A204.1 (cell line): Measurements from ENCODE around the gene LINGO4.

Experiments
- FAIRE-seq: peaks from 2 replicates; lab custom pipeline; 2012; peaks lifted over from hg19 to GRCh38; lab: Jason Lieb, UNC

The LINGO4 gene, protein sequence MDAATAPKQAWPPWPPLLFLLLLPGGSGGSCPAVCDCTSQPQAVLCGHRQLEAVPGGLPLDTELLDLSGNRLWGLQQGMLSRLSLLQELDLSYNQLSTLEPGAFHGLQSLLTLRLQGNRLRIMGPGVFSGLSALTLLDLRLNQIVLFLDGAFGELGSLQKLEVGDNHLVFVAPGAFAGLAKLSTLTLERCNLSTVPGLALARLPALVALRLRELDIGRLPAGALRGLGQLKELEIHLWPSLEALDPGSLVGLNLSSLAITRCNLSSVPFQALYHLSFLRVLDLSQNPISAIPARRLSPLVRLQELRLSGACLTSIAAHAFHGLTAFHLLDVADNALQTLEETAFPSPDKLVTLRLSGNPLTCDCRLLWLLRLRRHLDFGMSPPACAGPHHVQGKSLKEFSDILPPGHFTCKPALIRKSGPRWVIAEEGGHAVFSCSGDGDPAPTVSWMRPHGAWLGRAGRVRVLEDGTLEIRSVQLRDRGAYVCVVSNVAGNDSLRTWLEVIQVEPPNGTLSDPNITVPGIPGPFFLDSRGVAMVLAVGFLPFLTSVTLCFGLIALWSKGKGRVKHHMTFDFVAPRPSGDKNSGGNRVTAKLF

DNA sequence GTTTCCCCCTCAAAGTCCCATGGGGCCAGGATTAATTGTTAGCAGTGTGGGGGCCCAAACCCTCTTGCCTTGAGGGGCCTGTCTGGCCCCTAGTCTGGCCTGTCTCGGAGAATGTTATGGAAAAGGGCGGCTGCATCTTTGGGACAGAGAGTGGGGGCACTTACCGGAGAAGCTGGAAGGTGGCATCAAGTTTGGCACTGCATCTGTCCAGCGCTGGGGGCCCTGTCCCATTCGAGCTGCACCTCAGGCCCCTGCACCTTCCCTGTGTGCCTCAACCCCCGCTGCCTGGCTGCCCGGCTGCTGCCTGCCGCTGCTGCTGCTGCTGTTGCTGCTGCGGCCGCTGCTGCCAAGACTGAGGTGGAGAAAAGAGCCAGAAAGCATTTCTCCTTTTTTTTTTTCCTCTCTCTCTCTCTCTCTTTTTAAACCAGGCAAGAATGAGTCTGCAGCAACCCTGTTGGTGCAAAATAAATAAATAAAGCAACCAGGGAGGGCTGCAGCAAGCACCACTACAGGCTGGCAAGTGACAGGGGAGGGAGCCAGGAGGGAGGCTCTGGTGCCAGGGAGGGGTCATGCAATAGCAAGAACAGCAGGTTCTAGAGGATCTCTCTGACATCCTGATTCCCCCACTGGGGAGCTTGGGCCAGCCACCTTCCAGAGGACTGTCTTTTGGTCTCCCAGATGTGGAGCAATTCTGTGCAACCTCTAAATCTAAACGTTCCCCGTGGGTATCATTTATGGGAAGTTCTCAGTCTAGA is at the start of gene LINGO4:
LINGO4 (minus strand) TSS at position 354 of the 755 bp plus-strand sequence. CDS start 2,715 bp downstream, outside the sequence.
- no peak for FAIRE-seq

DNA sequence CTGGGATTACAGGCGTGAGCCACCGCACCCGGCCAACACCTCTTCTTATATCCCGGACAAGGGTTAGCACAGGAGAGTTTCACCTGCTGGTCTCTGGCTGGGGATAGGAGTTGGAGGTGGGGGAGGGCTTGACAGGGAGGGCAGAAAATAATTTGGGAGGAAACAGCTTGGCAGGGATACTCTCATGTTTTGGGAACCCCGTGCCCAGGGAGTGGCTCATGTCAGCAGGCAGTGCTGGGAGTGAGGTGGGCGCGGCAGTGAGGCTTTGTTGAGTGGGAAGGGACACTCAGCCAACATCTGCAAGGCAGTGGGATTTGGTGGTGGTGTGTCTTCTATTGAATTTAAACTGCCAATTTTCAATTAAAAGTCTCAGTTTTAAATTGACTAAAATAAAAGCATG is 49.4 kb upstream of the LINGO4 start:
- no peak for FAIRE-seq

DNA sequence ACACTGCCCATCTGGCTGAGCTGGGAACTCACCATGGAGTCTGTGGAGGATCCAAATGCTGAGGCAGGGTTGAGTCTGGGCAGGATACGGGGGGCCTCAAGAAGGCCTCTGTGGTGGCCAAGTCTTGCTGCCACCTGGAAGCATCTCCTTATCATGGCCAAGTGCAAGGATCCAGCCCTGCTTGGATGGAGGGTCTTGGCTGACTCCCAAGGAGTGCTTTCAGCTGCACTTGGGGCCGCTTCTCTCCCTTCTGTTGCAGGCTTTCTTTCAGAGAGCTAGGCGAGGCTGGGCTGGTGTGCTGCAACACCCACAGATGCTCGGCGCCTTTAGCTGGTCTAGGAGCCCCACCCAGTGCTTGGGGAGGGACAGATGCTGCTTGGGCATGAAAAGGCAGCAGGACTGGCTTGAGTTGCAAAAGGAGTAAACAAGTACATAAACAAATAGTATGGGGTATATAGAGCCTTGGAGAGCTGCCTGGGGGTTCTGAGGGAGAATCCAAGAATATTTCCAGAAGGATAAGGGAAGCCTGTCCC is 48.3 kb upstream of the LINGO4 start, which contains the start of gene THEM5:
THEM5 (minus strand) TSS at position 302 of the 533 bp plus-strand sequence; CDS start at position 155, 147 bp downstream.
- no peak for FAIRE-seq

DNA sequence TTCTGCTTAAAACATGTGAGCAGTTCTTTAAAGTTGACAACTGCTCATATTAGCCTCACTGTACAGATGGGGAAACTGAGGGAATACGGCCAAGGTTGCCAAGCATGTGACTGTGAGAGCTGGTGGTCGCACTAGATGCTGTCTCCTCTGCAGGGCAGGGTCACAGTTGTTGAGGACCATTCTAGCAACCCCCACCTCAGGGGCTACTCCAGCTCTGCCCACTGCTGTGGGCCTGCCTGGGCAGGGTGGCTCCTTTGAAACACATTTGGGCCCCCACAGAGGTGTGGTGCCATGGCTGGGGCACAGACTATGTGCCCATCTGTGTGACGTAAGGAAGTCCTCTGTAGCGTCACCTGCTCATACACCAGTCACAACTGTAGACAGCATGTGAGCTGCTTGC is 47.5 kb upstream of the LINGO4 start:
- FAIRE-seq, result no peak

DNA sequence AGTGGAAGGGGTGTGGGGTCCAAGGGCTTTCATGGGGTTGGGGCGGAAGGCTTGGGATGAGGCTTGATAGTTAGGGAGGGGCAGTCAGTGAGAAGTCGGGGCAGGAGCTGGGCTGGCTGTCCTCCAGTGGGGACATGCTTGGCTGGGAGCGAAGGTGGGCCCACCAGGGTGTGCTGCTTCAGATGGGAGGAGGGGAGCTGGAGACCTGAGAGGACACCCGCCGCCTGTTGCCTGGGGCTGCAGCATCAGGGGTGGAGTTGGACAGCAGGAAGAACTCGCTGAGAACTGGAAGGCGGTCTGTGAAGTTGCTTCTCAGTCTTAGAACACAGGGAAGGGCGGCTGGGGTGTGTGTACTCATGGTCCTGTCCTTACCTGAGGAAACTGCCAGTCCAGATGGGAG is 46.7 kb upstream of the LINGO4 start:
- FAIRE-seq, result no peak

DNA sequence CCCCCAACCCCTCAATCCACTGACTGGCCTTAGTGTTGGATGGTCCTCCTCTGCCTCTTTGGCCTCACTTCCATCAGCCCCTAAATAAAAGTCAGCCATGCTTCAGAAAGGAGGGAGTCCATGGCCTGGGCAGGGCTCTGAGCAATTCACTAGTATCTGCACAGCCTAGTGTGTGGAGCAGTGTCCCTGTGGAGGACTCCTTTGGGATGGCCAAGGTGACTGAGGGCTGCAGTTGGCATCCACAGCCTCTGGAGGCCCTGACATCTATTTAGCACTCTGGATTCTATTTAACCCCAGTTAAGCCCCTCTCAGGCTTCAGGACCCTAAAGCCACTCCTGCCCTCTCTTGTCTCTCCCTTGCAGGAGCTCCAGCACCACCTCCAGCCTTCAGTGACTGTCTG is 44.7 kb upstream of the LINGO4 start:
- FAIRE-seq, result no peak

DNA sequence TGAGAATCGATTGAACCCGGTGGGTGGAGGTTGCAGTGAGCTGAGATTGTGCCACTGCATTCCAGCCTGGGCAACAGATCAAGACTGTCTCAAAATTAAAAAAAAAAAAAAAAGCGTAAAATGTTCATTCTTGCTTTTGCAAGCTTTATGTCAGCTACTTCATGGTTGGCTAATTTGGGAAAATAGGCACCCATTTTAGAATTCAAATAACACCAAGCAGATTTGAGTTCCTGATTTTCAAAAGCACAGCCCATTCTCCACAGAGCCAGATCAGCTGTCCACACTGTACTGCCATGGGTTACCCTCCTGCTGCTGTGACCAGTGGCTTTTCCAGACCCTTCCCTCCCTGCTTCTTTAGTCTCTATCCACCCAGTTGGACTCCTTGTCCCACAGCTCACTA is 43.9 kb upstream of the LINGO4 start:
- FAIRE-seq, result no peak

DNA sequence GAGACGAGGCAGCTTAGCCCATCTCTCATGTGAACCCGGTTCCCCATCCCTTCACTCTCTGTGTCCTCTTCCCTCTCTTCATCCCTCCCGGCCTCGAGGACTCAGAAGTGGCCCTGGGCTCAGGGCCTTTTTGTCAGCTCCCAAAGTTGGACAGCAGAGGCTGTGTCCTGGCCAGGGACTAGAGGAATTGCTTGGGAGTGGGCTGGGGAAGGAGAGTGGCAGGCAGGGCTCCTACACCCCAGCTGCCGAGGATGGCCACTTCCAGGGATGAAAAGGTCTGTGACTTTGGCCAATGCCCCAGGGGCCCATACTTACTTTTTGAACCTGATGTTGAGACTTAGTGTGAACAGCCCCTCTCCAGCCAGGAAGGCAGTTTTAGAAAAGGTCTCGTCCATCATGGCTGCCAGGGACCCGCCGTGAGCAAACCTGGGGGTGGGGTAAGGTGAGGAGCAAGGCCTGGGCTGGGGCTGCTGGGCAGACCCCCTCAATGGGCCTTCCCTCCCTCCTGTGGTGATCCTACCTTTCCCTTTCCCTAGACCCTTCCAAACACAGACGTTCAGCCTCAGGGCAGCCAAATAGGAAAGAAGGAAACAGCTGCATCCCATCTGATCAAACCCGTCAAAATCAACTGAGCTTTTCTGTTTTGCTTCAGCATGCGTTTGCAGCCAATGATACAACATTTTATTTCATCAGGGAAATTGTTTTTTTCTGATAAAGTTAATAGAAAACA is 42.8 kb upstream of the LINGO4 start:
- no peak for FAIRE-seq

DNA sequence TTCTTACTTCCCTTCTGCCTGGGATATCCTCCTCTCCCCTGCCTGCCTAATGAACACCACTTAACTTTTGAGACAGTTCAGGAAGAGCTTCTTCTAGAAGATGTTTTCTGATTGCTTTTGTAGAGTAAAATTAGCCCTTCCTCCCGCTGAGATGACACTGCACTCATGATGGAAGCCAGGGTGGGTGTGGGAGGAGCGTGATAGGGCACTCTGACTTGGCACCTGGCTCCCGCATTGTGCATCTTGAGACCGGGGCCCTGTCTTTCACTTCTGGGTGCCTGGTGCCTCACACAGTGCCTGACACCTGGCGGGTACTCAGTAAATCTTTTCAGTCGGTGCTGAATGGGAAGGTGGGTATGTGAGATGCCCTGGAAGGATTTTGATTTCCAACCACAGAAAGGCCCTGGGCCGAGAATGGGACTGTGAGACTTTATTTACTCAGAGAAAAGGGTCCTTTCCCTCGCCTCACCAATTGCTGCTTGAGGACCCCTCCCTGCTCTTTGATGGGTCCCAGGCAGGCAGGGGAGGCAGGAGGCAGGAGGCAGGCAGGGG is 41.5 kb upstream of the LINGO4 start:
- FAIRE-seq, result no peak

DNA sequence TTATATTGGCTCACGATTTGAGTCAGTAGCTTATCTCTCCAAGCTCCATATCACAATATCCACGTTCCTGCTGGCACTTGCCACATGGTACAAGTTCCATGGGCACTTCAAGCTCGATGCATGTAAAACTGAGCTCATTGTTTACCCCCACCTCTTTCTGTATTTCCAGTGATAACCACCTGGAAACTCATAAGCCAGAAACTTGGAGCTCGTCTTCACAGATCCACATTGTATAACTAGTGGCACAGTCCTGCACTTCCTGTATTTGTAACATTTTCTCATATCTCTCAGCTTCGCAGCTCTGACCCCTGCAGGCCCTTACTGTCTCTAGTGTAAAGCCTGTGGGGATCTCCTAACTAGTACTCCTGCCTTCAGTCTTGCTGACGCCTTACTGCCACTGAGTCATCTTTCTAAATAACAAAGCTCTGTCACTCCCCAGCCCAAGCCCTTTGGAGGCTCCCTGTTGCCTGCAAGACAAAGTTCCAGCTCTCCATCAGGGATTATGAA is 40.9 kb upstream of the LINGO4 start:
- FAIRE-seq, result no peak

DNA sequence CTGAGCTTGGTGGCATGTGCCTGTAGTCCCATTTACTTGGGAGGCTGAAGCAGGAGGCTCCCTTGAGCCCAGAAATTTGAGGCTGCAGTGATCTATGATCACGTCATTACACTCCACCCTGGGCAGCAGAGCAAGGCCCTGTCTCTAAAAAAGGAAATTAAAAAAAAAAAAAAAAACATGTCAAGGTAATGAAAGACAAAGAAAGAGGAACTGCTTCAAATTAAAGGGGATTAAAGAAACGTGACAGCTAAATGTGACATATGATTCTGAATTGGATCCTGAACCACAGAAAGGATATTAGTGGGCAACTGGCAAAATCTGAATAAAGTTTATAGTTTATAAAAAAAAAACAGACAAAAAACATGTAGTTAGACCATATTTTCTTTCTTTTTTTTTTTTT is 38.2 kb upstream of the LINGO4 start:
- no peak for FAIRE-seq

DNA sequence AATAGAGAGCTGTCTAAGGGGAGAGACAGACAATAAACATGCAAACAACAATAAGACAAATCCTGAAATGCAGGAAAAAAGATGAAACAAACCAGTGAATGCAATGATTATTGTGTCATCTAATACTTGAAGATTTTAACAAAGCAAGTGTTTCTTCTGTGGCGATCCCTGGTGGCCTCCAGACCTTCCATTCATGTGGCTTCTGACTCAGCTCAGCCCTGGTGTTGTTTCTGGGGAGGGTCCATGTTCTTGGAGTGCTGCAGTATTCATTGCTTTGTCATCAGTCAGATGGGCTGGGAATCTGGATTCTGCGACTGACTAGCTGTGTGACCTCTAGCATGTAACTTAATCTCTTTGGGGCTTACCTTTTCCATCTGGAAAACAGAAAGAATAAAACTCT is 35.9 kb upstream of the LINGO4 start:
- no peak for FAIRE-seq

DNA sequence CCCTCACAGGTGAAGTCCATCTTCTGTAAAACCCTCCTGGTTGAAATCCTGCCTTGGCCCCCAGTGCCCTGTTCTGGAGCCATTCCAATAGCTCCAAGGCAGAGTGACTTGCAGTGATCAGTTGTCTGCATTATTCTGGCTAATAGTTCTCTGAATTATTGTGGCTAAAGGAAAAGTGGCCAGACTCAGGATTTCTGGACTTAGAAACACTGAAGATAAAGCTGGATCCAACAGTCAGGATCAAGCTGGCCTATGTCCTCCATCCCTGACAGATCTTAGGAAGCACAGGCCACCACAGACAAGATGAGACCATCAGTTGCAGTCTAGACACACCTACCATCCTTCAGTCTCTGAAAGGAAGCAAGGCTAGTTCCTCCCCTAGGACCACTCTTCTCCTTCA is 35.2 kb upstream of the LINGO4 start:
- FAIRE-seq, result no peak

DNA sequence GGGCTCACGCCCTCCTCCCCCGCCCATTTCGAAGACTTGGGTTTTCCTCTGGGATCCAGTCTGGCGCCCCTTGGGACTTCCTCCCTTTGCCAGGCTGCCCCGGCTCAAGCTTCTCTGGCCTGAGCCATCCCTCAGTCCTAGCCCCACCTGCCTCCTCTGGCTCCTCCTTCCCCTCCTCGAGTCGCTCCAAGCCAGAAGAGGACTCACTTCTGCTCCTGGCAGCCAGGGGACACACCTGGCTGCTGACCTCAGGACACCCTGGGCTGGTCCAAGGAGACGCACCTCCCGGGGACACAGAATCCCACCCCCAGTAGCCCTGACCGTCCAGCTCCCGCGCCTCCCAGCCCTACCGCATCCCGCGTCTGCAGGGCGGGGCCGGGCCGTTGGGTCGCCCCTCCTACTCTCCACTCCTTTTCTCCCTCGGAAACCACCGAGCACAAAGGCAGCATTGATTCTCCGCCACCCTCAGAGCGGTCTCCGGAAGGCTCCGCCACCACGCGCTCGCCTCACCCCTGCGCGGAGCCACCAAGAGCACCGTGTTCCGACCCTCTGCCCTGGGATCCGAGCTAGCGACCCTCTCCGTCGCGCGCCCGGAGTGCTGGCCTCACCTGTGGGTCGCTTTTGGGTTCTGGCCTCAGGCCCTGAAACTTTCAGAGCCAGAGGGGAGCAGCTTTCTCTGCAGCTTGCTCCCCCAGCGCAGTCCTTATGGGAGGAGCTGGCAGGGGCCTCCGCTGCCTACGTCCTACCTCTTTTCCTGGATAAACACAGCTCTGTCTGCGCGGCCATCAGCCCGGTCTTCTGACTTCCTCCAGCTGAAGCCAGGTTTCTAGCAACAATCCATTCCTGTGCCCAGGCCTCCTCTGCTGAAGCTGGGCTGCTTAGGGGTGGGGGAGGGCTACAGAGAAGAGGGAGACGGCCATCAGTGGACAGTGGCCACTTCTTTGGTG is 34.5 kb upstream of the LINGO4 start, which contains the start of gene C2CD4D:
C2CD4D (minus strand) TSS at position 364 of the 947 bp plus-strand sequence. CDS start 831 bp downstream, outside the sequence.
- FAIRE-seq, result no peak

DNA sequence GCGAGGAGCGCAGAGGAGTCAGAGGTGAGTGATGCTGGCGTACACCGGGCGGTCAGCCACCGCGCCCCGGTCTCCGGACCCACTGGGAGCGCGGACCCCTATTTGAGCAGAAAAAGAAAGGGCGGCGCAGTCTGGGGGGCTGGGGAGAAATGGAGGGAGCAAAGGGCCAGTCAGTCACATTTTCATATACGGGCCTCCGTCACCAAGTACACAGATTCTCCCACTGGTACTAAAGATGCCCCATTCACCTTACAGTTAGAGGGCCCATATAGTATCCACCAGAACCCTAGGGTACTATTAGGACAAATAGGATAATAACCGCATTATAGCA is 33.8 kb upstream of the LINGO4 start:
- FAIRE-seq, result no peak

DNA sequence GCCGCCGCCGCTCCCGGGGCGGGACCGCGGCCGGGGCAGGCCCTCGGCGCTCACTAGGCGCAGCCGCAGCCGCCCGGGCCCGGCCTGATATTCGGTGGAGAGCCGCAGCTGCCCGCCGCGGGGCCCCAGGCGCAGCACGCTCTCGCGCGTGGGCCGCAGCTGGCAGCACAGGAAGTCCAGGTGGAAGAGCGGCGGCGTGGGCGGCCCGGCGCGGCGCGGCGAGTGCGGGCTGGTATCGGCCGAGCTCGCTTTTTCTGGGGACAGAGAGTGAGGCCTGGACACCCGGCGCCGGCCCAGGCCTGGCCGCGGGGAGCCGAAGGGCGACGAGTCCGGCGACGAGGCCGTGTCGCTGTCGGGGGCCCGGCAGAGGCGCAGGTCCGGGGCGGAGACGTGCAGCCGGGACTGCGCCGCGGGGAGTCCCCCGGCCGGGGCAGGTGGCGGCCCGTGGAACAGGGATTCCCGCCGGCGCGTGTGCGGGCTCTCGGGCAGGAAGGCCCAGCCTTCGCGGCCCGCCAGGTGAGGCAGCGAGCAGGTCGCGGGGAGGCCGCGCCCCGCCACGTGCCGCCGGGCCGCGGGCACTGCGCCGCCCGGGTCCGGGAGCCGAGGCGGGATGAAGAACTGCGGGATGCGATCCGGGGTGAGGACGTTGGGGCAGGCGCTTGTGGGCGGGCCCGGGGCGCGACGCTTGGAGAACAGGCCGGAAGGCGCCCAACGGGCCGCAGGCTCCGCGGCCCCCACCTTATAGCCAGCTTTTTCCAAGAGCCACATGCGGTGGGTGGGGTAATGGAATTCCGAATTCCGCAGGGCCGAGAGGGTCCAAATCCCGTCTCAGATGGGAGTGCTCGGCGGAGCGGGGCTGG is 33.2 kb upstream of the LINGO4 start:
- FAIRE-seq, result no peak

DNA sequence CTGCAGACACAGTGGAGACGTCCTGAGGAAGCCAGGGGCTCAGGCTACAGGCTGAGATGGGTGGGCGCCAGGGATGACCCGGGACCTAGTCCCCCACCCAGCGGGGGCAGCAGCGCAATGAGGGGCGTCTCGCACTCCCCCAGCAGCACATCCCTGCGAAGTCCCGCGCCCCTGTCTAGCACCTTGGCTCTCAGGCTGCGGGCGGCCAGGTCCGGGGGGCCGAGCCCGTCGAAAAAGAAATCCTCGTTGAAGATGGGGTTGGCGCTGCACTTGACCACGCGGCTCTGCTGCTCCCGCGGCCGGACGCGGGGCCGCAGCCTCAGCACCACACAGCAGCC is 32.6 kb upstream of the LINGO4 start:
- FAIRE-seq, result no peak

DNA sequence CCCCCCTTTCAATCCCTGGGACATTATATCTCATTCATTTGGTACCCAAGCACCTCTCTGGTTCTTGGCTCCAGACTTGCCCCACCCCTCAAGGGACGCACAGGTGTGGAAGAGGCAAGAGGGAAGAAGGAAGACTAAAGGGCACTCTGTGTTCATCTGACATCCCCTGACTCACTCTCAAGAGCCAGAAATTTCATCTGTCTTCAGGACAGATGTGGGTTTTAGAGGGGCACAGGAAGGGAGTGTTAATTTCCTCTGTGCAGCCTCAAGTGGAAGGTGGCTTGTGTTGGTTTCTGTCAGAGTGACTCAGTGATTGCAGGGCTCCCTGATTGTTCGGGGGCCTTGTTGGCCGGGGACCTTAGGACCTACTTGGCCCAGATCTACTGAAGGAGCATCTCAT is 32.0 kb upstream of the LINGO4 start:
- FAIRE-seq, result no peak

DNA sequence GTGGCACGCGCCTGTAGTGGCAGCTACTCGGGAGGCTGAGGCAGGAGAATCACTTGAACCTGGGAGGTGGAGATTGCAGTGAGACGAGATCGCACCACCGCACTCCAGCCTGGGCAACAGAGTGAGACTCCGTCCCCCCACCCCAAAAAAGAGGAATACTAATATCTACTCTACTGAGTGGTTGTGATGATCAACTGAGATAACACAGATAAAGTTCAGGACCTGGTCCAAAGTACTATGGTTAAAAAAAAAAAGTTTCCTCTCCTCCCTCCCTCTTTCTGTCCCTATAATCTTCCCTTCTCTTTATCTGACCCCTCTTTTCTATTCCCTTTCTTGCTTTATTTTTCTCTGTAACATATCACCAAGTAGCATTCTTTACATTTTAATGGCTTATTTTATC is 30.4 kb upstream of the LINGO4 start:
- FAIRE-seq, result no peak

DNA sequence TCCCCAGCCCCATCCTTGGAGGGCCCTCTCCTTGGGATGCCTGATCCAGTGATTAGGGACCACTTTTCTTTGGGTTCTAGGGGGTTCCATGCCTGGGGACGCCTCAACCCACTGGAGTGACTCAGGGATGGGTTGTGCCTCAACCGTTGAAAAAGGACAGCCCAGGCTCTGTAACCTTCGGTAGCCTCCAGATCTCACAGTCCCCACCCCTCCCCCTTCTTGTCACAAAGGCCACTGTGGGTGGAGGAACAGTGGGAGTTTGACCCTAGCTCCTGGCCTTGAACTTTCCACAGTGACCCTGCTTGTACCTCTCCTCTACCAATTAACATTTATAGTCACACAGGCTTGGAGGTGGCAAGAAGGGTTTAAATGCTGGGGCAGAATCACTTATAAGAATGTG is 29.0 kb upstream of the LINGO4 start:
- FAIRE-seq, result no peak
